Upper lobe of left lung (tissue), 4 donors: ENCODE results near the gene GABRE.

Experiments used
- CTCF ChIP-seq, 6 experiments: fragments of 450-650 bp in 4 of 6; fragments of 200-600 bp in 2 of 6; sonication (generic) in 2 of 6; IDR thresholded peaks; one replicate each; pipeline ENCODE4 v1.5.1; 2016 to 2019; ENCODE audit warnings: antibody characterized with exemption in 6 of 6
- EP300 ChIP-seq, 4 donors: sonication (generic); formaldehyde crosslinking; IDR thresholded peaks; one replicate each; pipeline ENCODE4 v1.5.1; 2017; ENCODE audit warnings: antibody characterized with exemption in 4 of 4, control low read depth in 2 of 4
- POLR2A ChIP-seq, 4 donors: fragments of 450-650 bp; IDR thresholded peaks; one replicate each; pipeline ENCODE4 v1.5.1; 2016 to 2017; ENCODE audit warnings: antibody characterized with exemption in 4 of 4, mild to moderate bottlenecking in 2 of 4

DNA sequence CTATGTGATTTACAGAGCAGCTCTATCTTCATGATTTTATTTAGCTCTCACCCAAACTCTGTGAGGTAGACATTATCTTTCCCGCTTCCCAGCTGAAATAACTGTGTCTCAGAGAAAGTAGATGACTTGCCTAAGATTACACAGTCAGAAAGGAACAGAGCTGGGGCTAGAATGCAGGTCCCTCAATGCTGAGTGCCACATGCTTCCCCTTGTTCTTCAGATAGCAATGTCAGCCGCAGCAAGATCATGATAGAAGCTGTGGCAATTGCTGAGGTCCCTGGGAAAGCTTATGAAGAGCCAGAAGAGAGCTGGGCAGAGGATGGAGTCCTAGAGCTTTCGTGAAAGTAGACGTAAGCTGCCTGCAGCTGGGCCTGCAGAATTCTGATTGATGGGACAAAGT lies 11.1 kb upstream of the GABRE start:
- no peak for TF ChIP-seq POLR2A (IDR thresholded peaks at IDR 0.05)
- no peak for TF ChIP-seq CTCF (IDR thresholded peaks at IDR 0.05)
- TF ChIP-seq EP300 (IDR thresholded peaks at IDR 0.05), result no peak
